Body of pancreas (tissue), 4 donors: ENCODE measurements around the gene MYCN. TPM values are rescaled to one million over a fixed set of nuclear protein-coding genes. Genes with fewer than 3 reads are reported as not detected.

Experiments
- ATAC-seq: fragments of 150-250 bp; one replicate; pipeline ENCODE4 v1.9.1; 2016
- DNase-seq, 4 donors: peaks; one replicate each; pipeline ENCODE4 v3.0.0-alpha.2; 2019
- H3K27ac ChIP-seq, 4 donors: fragments of 200-600 bp; sonication (generic); 1 replicate in 3 of 4; 2 replicates in 1 of 4; pipeline versions ENCODE4 v1.5.1 to v1.6.1; 2016 to 2019; ENCODE audit warnings: mild to moderate bottlenecking in 1 of 4, mixed read lengths in 1 of 4, moderate library complexity in 1 of 4
- H3K27me3 ChIP-seq, 2 donors: fragments of 200-600 bp; sonication (generic); one replicate each; pipeline ENCODE4 v1.6.0; 2016; ENCODE audit warnings: mild to moderate bottlenecking in 1 of 2
- H3K36me3 ChIP-seq, 2 donors: fragments of 200-600 bp; sonication (generic); replicated peaks in 1 of 2; 2 replicates each; pipeline ENCODE4 v1.5.1; 2016; ENCODE audit warnings: low read depth in 2 of 2; ENCODE audit not compliant: insufficient read depth in 1 of 2
- H3K4me1 ChIP-seq: fragments of 200-600 bp; sonication (generic); one replicate; pipeline ENCODE4 v1.6.0; 2016
- H3K4me3 ChIP-seq, 2 donors: fragments of 200-600 bp; sonication (generic); 1 replicate in 1 of 2; 2 replicates in 1 of 2; pipeline ENCODE4 v1.5.1; 2016 to 2019
- H3K9me3 ChIP-seq, 3 donors: fragments of 200-600 bp; sonication (generic); 1 replicate in 2 of 3; 2 replicates in 1 of 3; pipeline ENCODE4 v1.5.1; 2016
- CTCF ChIP-seq, 7 experiments: fragments of 450-650 bp in 4 of 7; fragments of 200-600 bp in 3 of 7; sonication (generic) in 3 of 7; IDR thresholded peaks; one replicate each; pipeline ENCODE4 v1.5.1; 2016 to 2019; ENCODE audit warnings: antibody characterized with exemption in 7 of 7
- POLR2A ChIP-seq, 3 donors: fragments of 450-650 bp; IDR thresholded peaks; one replicate each; pipeline ENCODE4 v1.6.1; 2016; ENCODE audit warnings: antibody characterized with exemption in 3 of 3, mild to moderate bottlenecking in 2 of 3
- WGBS, 2 donors: methylation state at CpG; one replicate each; pipeline ENCODE4 v1.1.5; 2017; 5-methylcytosine and 5-hydroxymethylcytosine counted together
- intact Hi-C: fragments of 100-400 bp; cut with DNase I; formaldehyde crosslinking; loops from one replicate; pipeline ENCODE4 v1.15.1; 2023
- total RNA-seq, 2 donors: library from RNA; depleted of rRNA; stranded (reverse); fragments of >200 nt; gene quantifications; one replicate each; pipeline ENCODE4 v1.1.0, GENCODE V29; 2016

Gene MYCN
- total RNA-seq, 2 donors from 2014 or later, result not detected

- 70 to 72% methylated on average over 7 of the region's 7 CpGs for WGBS, 2 donors
- ATAC-seq, result no peak
- intact Hi-C loops, result no loop called here
- TF ChIP-seq POLR2A (IDR thresholded peaks at IDR 0.05) (no peak), CTCF (IDR thresholded peaks at IDR 0.05) (no peak)
- H3K36me3 ChIP-seq, result no peaks in the 10 kb centered on the region
- H3K27me3 ChIP-seq, result no peaks in the 10 kb centered on the region
- H3K4me1 ChIP-seq, result no peaks in the 10 kb centered on the region
- peaks cover 0 to 4% (median 0%) of the 10 kb centered on the region in 3 donors for H3K9me3 ChIP-seq
- no peak overlapping the region for H3K27ac ChIP-seq
- H3K4me3 ChIP-seq, result no peak overlapping the region
- DNase-seq, result no peak
Observed at GRCh38 chr2:15893689-15894480, 46.5 kb upstream of the MYCN start.

GRCh38 chr2:15894481-15895144, 45.7 kb upstream of the MYCN start:
- no peaks in the 10 kb centered on the region for H3K27me3 ChIP-seq
- no peak for ATAC-seq
- DNase-seq, result no peak
- TF ChIP-seq CTCF (IDR thresholded peaks at IDR 0.05) (no peak), POLR2A (IDR thresholded peaks at IDR 0.05) (no peak)
- intact Hi-C loops, result no loop called here
- WGBS, 2 donors, result 54 to 59% methylated on average over 8 of the region's 8 CpGs
- no peak overlapping the region for H3K4me3 ChIP-seq
- H3K9me3 ChIP-seq, result peaks cover 0 to 4% (median 0%) of the 10 kb centered on the region in 3 donors
- no peaks in the 10 kb centered on the region for H3K4me1 ChIP-seq
- H3K36me3 ChIP-seq, result no peaks in the 10 kb centered on the region
- H3K27ac ChIP-seq, result no peak overlapping the region

DNA sequence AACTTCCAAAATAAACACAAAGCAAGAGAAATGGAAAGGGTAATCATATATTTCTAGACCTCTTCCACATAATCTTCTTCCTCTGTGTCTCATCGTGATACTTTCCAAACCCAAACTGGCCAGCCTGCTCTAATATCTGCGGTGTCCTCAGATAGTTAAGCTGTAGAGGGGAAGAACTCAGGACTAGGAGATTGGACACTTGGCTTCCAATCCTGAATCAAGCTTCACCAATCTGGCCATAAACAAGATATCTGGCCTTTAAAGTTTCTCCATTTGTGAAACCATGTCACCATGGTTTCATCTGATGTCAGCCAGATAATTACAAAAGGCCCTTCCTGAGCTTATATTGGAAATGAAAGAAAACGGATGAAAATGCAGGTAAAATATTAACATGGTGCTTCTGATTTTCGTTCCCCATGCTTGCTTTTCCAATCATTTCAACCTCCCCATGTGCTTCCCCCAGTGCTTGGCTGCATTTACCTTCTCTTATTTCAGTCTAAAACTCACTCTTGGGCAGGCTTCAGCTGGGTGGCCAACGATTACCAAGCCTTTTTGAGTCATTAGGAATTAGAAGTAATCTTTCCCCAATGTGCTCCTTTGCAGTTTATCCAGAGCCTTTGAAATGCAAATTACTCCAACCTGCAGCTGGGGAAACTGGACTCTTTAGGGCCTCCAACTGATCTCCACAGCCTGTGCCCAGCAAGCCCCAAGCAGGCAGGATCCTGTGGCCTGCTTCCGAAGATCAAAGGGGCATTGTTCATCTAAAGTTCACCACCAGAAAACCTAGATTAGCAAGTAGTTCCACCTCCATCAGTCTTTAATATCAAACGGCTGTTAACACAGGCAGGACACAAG, 44.5 kb upstream of the MYCN start:
- intact Hi-C loops, result no loop called here
- no peak for ATAC-seq
- H3K27ac ChIP-seq, result no peak overlapping the region

DNA sequence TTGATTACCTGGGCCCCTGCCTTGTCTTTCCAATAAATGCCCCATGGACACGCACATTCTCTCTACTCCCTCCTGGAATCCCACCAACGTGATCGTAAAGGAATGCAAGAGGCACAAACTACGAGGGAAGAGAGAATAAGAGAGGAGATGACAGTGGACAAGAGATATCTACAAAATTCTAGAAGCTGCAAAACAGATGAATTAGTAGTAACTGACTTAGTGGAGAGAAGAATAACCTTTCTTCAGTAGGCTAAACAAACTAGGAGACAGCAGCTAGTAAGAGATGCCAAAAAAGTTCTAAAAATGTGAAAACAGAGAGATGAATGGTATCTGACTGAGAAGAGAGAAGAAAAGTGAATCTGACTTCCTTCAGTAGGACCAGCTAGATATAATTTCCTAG, 43.5 kb upstream of the MYCN start:
- no peak overlapping the region for H3K27ac ChIP-seq
- no peak for TF ChIP-seq CTCF (IDR thresholded peaks at IDR 0.05)
- no peak for TF ChIP-seq POLR2A (IDR thresholded peaks at IDR 0.05)
- no peaks in the 10 kb centered on the region for H3K36me3 ChIP-seq
- no peaks in the 10 kb centered on the region for H3K27me3 ChIP-seq
- DNase-seq (no peak), ATAC-seq (no peak)
- intact Hi-C loops, result no loop called here
- no peaks in the 10 kb centered on the region for H3K4me1 ChIP-seq
- H3K9me3 ChIP-seq, result peaks cover 0 to 4% (median 0%) of the 10 kb centered on the region in 3 donors
- no peak overlapping the region for H3K4me3 ChIP-seq
- WGBS, 2 donors, result 78 to 88% methylated on average over 4 of the region's 4 CpGs

More for the DNA sequence above, 44.5 kb upstream of the MYCN start:
- Histone ChIP-seq H3K4me3 (no peak overlapping the region), H3K27me3 (no peaks in the 10 kb centered on the region), H3K36me3 (no peaks in the 10 kb centered on the region), H3K4me1 (no peaks in the 10 kb centered on the region), H3K9me3 (peaks cover 0 to 4% (median 0%) of the 10 kb centered on the region in 3 donors)
- WGBS, 2 donors, result 47 to 52% methylated on average over 7 of the region's 7 CpGs
- TF ChIP-seq CTCF (IDR thresholded peaks at IDR 0.05) (no peak), POLR2A (IDR thresholded peaks at IDR 0.05) (no peak)
- no peak for DNase-seq
